Adrenal gland (tissue), 5 donors: Measurements from ENCODE around the gene BACH2.

Source experiments
- POLR2A ChIP-seq, 2 donors: fragments of 450-650 bp; IDR thresholded peaks; one replicate each; pipeline ENCODE4 v1.6.1; 2017; ENCODE audit warnings: antibody characterized with exemption in 2 of 2, mild to moderate bottlenecking in 2 of 2, moderate library complexity in 1 of 2
- TF ChIP-seq, protein P1 (sequence below), 6 experiments: fragments of 450-650 bp in 4 of 6; fragments of 200-600 bp in 2 of 6; sonication (generic) in 1 of 6; IDR thresholded peaks; 1 replicate in 5 of 6; 2 replicates in 1 of 6; pipeline versions ENCODE4 v1.5.1 to v1.8.0; 2016 to 2021; ENCODE audit warnings: antibody characterized with exemption in 6 of 6, mild to moderate bottlenecking in 2 of 6, moderate library complexity in 1 of 6
- donor health status: DM: no; HTN: no; CAD: no.

DNA sequence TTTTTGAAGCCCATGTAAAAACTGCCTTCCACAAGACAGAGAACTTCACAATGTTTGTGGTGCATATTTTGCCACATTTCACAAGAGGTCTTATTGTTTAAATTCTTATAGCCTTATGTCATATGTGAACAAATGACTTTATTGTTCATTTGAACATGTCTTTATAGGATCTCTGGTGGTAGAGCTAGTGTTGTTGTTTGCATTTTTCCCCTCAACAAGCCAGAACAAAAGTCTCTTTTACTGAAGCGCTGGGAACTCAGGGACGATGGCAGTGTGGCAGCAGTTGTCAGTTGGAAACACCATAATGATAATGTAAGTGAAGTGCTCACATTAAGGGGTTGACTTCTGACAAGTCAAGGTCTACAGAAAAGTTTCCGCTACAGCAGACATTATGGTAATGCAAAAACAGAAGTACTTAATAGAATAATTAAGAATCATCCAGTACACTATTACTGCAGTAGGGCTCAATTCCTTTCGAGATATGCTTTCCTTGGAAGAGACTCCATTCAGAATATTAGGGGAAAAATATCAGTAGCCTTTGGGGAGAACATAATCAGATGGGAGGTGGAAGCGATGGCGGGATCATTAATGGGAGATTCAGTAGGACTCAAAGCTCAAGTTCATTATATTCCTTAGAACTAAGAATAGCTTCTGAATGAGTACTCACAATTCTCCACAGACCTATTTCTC, 222.3 kb downstream of the BACH2 start:
- TF ChIP-seq, protein P1, sequence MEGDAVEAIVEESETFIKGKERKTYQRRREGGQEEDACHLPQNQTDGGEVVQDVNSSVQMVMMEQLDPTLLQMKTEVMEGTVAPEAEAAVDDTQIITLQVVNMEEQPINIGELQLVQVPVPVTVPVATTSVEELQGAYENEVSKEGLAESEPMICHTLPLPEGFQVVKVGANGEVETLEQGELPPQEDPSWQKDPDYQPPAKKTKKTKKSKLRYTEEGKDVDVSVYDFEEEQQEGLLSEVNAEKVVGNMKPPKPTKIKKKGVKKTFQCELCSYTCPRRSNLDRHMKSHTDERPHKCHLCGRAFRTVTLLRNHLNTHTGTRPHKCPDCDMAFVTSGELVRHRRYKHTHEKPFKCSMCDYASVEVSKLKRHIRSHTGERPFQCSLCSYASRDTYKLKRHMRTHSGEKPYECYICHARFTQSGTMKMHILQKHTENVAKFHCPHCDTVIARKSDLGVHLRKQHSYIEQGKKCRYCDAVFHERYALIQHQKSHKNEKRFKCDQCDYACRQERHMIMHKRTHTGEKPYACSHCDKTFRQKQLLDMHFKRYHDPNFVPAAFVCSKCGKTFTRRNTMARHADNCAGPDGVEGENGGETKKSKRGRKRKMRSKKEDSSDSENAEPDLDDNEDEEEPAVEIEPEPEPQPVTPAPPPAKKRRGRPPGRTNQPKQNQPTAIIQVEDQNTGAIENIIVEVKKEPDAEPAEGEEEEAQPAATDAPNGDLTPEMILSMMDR (IDR thresholded peaks at IDR 0.05): no peak
- TF ChIP-seq POLR2A (IDR thresholded peaks at IDR 0.05): no peak
